ENCODE data around the gene SLC24A3. TPM values are rescaled to one million over a fixed set of nuclear protein-coding genes. Genes with fewer than 3 reads are reported as not detected.

Gene SLC24A3
- total and polyA plus RNA-seq, 2 experiments from 2014 or later, result 0.81 to 2.5 TPM

DNA sequence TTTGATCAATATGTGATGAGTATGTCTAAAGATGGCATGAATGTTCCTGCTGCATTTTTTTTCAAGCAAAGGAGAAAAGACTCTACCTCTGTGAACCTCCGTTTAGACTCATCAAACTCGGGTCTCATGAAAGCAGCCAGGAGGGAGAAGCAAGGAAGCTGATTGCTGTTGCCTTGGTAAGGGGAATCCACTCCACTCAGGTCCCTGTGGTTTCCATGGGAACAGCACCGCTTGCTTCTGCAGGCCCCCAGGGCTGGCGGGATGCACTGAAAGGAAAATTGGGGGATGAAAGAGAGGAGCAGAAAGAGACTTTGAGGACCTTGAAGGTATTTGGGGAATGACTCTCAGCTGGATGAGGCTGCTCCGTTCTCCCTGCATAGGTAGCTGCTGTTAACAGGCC is 296.0 kb downstream of the SLC24A3 start (continued):
- no peak for TF ChIP-seq EZH2 (IDR thresholded peaks at IDR 0.05; ENCODE audit: low read depth, unreplicated experiment)
- TF ChIP-seq ZNF114 (CRISPR knock-in tag; IDR thresholded peaks at IDR 0.05), result no peak
- TF ChIP-seq CREB1 (CRISPR knock-in tag; IDR thresholded peaks at IDR 0.05; ENCODE audit: low read depth), result no peak
- TF ChIP-seq REST (IDR thresholded peaks at IDR 0.05; ENCODE audit: unreplicated experiment), result no peak
- TF ChIP-seq NANOG (IDR thresholded peaks at IDR 0.05; ENCODE audit: borderline replicate concordance), result no peak
- TF ChIP-seq ZNF331 (CRISPR knock-in tag; IDR thresholded peaks at IDR 0.05; ENCODE audit: low read depth), result no peak
- no peak for TF ChIP-seq JUNB (IDR thresholded peaks at IDR 0.05; ENCODE audit: unreplicated experiment)

- no peaks in the 10 kb centered on the region for H3F3A ChIP-seq (replicated peaks; ENCODE audit: low read depth)
- H3K4me3 Mint-ChIP-seq, result no peak overlapping the region
- no peaks in the 10 kb centered on the region for H3K36me3 Mint-ChIP-seq (ENCODE audit: low read depth)
- no peaks in the 10 kb centered on the region for H4K20me1 ChIP-seq (replicated peaks; ENCODE audit: insufficient read depth)
- peaks cover 8% of the 10 kb centered on the region for H3K4me1 Mint-ChIP-seq
- no peaks in the 10 kb centered on the region for H3K4me1 ChIP-seq (ENCODE audit: insufficient read depth)
- peaks cover 7% of the 10 kb centered on the region for H3K27me3 Mint-ChIP-seq (ENCODE audit: insufficient read depth, low read depth, poor library complexity)
- no peak overlapping the region for H3K27ac Mint-ChIP-seq
- DNase-seq (ENCODE audit: low spot score), result no peak
- H3K27me3 ChIP-seq (ENCODE audit: insufficient read depth), result no peaks in the 10 kb centered on the region
- no peak overlapping the region for H2AFZ ChIP-seq
- no peaks in the 10 kb centered on the region for H3K9me2 ChIP-seq (ENCODE audit: insufficient read depth)
- no peak overlapping the region for H3K27ac ChIP-seq (ENCODE audit: low read depth)
- no peak overlapping the region for H3K4me3 ChIP-seq
- no peaks in the 10 kb centered on the region for H3K79me2 ChIP-seq (replicated peaks; ENCODE audit: insufficient read depth)
- H3K9me3 Mint-ChIP-seq, result peaks cover 9% of the 10 kb centered on the region; the same call in 1 of the 3 replicates
- H3K36me3 ChIP-seq (ENCODE audit: insufficient read depth), result no peaks in the 10 kb centered on the region
- no peak for ATAC-seq
- H3K4me2 ChIP-seq, result no peak overlapping the region
- TF ChIP-seq CREB1 (CRISPR knock-in tag; IDR thresholded peaks at IDR 0.05; ENCODE audit: low read depth), result no peak
- TF ChIP-seq JUNB (IDR thresholded peaks at IDR 0.05; ENCODE audit: unreplicated experiment), result no peak
- TF ChIP-seq EZH2phosphoT487 (IDR thresholded peaks at IDR 0.05; ENCODE audit: unreplicated experiment), result no peak
- TF ChIP-seq STAT1 (IDR thresholded peaks at IDR 0.05; ENCODE audit: unreplicated experiment), result no peak
- TF ChIP-seq CTCF (conservative IDR thresholded peaks at IDR 0.05; ENCODE audit: low read depth in 2 of 2), result no peak
- TF ChIP-seq, protein P1, sequence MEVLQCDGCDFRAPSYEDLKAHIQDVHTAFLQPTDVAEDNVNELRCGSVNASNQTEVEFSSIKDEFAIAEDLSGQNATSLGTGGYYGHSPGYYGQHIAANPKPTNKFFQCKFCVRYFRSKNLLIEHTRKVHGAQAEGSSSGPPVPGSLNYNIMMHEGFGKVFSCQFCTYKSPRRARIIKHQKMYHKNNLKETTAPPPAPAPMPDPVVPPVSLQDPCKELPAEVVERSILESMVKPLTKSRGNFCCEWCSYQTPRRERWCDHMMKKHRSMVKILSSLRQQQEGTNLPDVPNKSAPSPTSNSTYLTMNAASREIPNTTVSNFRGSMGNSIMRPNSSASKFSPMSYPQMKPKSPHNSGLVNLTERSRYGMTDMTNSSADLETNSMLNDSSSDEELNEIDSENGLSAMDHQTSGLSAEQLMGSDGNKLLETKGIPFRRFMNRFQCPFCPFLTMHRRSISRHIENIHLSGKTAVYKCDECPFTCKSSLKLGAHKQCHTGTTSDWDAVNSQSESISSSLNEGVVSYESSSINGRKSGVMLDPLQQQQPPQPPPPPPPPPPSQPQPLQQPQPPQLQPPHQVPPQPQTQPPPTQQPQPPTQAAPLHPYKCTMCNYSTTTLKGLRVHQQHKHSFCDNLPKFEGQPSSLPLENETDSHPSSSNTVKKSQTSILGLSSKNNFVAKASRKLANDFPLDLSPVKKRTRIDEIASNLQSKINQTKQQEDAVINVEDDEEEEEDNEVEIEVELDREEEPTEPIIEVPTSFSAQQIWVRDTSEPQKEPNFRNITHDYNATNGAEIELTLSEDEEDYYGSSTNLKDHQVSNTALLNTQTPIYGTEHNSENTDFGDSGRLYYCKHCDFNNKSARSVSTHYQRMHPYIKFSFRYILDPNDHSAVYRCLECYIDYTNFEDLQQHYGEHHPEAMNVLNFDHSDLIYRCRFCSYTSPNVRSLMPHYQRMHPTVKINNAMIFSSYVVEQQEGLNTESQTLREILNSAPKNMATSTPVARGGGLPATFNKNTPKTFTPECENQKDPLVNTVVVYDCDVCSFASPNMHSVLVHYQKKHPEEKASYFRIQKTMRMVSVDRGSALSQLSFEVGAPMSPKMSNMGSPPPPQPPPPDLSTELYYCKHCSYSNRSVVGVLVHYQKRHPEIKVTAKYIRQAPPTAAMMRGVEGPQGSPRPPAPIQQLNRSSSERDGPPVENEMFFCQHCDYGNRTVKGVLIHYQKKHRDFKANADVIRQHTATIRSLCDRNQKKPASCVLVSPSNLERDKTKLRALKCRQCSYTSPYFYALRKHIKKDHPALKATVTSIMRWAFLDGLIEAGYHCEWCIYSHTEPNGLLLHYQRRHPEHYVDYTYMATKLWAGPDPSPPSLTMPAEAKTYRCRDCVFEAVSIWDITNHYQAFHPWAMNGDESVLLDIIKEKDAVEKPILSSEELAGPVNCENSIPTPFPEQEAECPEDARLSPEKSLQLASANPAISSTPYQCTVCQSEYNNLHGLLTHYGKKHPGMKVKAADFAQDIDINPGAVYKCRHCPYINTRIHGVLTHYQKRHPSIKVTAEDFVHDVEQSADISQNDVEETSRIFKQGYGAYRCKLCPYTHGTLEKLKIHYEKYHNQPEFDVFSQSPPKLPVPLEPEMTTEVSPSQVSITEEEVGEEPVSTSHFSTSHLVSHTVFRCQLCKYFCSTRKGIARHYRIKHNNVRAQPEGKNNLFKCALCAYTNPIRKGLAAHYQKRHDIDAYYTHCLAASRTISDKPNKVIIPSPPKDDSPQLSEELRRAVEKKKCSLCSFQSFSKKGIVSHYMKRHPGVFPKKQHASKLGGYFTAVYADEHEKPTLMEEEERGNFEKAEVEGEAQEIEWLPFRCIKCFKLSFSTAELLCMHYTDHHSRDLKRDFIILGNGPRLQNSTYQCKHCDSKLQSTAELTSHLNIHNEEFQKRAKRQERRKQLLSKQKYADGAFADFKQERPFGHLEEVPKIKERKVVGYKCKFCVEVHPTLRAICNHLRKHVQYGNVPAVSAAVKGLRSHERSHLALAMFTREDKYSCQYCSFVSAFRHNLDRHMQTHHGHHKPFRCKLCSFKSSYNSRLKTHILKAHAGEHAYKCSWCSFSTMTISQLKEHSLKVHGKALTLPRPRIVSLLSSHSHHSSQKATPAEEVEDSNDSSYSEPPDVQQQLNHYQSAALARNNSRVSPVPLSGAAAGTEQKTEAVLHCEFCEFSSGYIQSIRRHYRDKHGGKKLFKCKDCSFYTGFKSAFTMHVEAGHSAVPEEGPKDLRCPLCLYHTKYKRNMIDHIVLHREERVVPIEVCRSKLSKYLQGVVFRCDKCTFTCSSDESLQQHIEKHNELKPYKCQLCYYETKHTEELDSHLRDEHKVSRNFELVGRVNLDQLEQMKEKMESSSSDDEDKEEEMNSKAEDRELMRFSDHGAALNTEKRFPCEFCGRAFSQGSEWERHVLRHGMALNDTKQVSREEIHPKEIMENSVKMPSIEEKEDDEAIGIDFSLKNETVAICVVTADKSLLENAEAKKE (CRISPR knock-in tag; IDR thresholded peaks at IDR 0.05), result no peak
- no peak for TF ChIP-seq EZH2 (IDR thresholded peaks at IDR 0.05; ENCODE audit: low read depth, unreplicated experiment)
These were observed 298.2 kb downstream of the SLC24A3 start for GRCh38 chr20:19510611-19511010.
